Liver (tissue), 9 donors: ENCODE results near the gene USP48. TPM values are rescaled to one million over a fixed set of nuclear protein-coding genes. Genes with fewer than 3 reads are reported as not detected.

Experiments
- DNase-seq: peaks from one replicate; pipeline ENCODE4 v3.0.0-alpha.2; 2017; ENCODE audit warnings: low spot score
- H3K27ac ChIP-seq, 2 donors: one replicate each; pipeline ENCODE4 v1.7.0; 2013; ENCODE audit warnings: inconsistent platforms in 2 of 2, low read length in 2 of 2, control low read depth in 1 of 2, low read depth in 1 of 2, mild to moderate bottlenecking in 1 of 2
- H3K27me3 ChIP-seq, 4 donors: one replicate each; pipeline versions ENCODE4 v1.6.1 to v1.7.0; 2013; ENCODE audit warnings: low read length in 3 of 4, inconsistent platforms in 1 of 4, mild to moderate bottlenecking in 1 of 4, moderate library complexity in 1 of 4; ENCODE audit not compliant: control insufficient read depth in 4 of 4, insufficient read depth in 4 of 4
- H3K36me3 ChIP-seq, 4 donors: one replicate each; pipeline versions ENCODE4 v1.6.1 to v1.7.0; 2013; ENCODE audit warnings: low read length in 3 of 4, mild to moderate bottlenecking in 3 of 4, low read depth in 1 of 4, moderate library complexity in 1 of 4; ENCODE audit not compliant: control insufficient read depth in 4 of 4, insufficient read depth in 3 of 4
- H3K4me1 ChIP-seq, 4 donors: one replicate each; pipeline versions ENCODE4 v1.6.1 to v1.7.0; 2013; ENCODE audit warnings: low read length in 3 of 4, mild to moderate bottlenecking in 3 of 4, moderate library complexity in 1 of 4; ENCODE audit not compliant: control insufficient read depth in 4 of 4, insufficient read depth in 4 of 4
- H3K4me3 ChIP-seq, 3 donors: one replicate each; pipeline versions ENCODE4 v1.6.1 to v1.7.0; 2013; ENCODE audit warnings: low read length in 3 of 3, control low read depth in 1 of 3, low read depth in 1 of 3, mild to moderate bottlenecking in 1 of 3
- H3K9ac ChIP-seq, 2 donors: one replicate each; pipeline ENCODE4 v1.7.0; 2013; ENCODE audit warnings: low read length in 2 of 2, mild to moderate bottlenecking in 2 of 2, moderate library complexity in 2 of 2, control low read depth in 1 of 2, low read depth in 1 of 2
- H3K9me3 ChIP-seq, 4 donors: one replicate each; pipeline versions ENCODE4 v1.6.1 to v1.7.0; 2013; ENCODE audit warnings: low read length in 3 of 4; ENCODE audit not compliant: control insufficient read depth in 4 of 4
- ATF3 ChIP-seq: IDR thresholded peaks from 2 replicates; pipeline ENCODE4 v1.6.1; 2016; ENCODE audit warnings: antibody characterized with exemption
- CTCF ChIP-seq: fragments of 150-350 bp; IDR thresholded peaks from 2 replicates; pipeline ENCODE4 v1.5.1; 2017; ENCODE audit warnings: improper control_type of control experiment, low read depth, low read length; ENCODE audit not compliant: missing input control
- EGR1 ChIP-seq, 2 donors: IDR thresholded peaks; 2 replicates each; pipeline ENCODE4 v1.6.1; 2016 to 2018; ENCODE audit warnings: antibody characterized with exemption in 2 of 2, low read depth in 2 of 2
- FOXA1 ChIP-seq: IDR thresholded peaks from 2 replicates; pipeline ENCODE4 v1.6.1; 2016; ENCODE audit warnings: antibody characterized with exemption
- FOXA2 ChIP-seq: IDR thresholded peaks from 2 replicates; pipeline ENCODE4 v1.6.1; 2016; ENCODE audit warnings: antibody characterized with exemption
- GABPA ChIP-seq, 2 donors: IDR thresholded peaks in 1 of 2; conservative IDR thresholded peaks in 1 of 2; 2 replicates each; pipeline ENCODE4 v1.6.1; 2016; ENCODE audit warnings: antibody characterized with exemption in 2 of 2, mild to moderate bottlenecking in 1 of 2, moderate library complexity in 1 of 2
- HNF4A ChIP-seq, 2 donors: conservative IDR thresholded peaks; 2 replicates each; pipeline ENCODE4 v1.6.1; 2016; ENCODE audit warnings: antibody characterized with exemption in 2 of 2, mild to moderate bottlenecking in 2 of 2
- HNF4G ChIP-seq: IDR thresholded peaks from 2 replicates; pipeline ENCODE4 v1.6.1; 2016; ENCODE audit warnings: antibody characterized with exemption
- JUND ChIP-seq, 2 donors: IDR thresholded peaks; 2 replicates each; pipeline ENCODE4 v1.6.1; 2016; ENCODE audit warnings: antibody characterized with exemption in 2 of 2
- MAX ChIP-seq: IDR thresholded peaks from 2 replicates; pipeline ENCODE4 v1.6.1; 2016; ENCODE audit warnings: antibody characterized with exemption
- NR2F2 ChIP-seq: IDR thresholded peaks from 2 replicates; pipeline ENCODE4 v1.6.1; 2016; ENCODE audit warnings: antibody characterized with exemption
- RAD21 ChIP-seq, 2 donors: IDR thresholded peaks; 2 replicates each; pipeline ENCODE4 v1.6.1; 2016; ENCODE audit warnings: antibody characterized with exemption in 2 of 2, mild to moderate bottlenecking in 2 of 2
- REST ChIP-seq: IDR thresholded peaks from 2 replicates; pipeline ENCODE4 v1.6.1; 2016; ENCODE audit warnings: antibody characterized with exemption, mild to moderate bottlenecking
- RXRA ChIP-seq, 2 donors: IDR thresholded peaks; 2 replicates each; pipeline ENCODE4 v1.6.1; 2017 to 2018; ENCODE audit warnings: antibody characterized with exemption in 2 of 2, mild to moderate bottlenecking in 1 of 2
- SP1 ChIP-seq: IDR thresholded peaks from 2 replicates; pipeline ENCODE4 v1.6.1; 2018; ENCODE audit warnings: antibody characterized with exemption, mild to moderate bottlenecking
- TAF1 ChIP-seq: conservative IDR thresholded peaks from 2 replicates; pipeline ENCODE4 v1.6.1; 2016; ENCODE audit warnings: antibody characterized with exemption, mild to moderate bottlenecking
- YY1 ChIP-seq: IDR thresholded peaks from 2 replicates; pipeline ENCODE4 v1.6.1; 2016; ENCODE audit warnings: antibody characterized with exemption, mild to moderate bottlenecking
- ZBTB33 ChIP-seq: IDR thresholded peaks from 2 replicates; pipeline ENCODE4 v1.6.1; 2016; ENCODE audit warnings: antibody characterized with exemption
- WGBS: extraction: QIAGEN DNeasy Blood & Tissue Kit; methylation state at CpG from one replicate; pipeline ENCODE4 v1.1.7; 2013; 5-methylcytosine and 5-hydroxymethylcytosine counted together
- polyA plus RNA-seq, 2 donors: library from polyadenylated mRNA; stranded (reverse) in 1 of 2; unstranded in 1 of 2; fragments of 200-250 nt in 1 of 2; fragments of >200 nt in 1 of 2; fragmentation: Nextera tagmentation in 1 of 2; extraction: Ambion mirVana in 1 of 2; gene quantifications; one replicate each; pipeline versions ENCODE4 v1.2.1 to v1.2.3, GENCODE V29; 2013 to 2015
- total RNA-seq, 2 donors: library from RNA; depleted of rRNA; stranded (reverse); fragments of >200 nt; gene quantifications; one replicate each; pipeline ENCODE4 v1.2.3, GENCODE V29; 2014
- donor health status: healthy.
- donor health status: healthy.
- donor health status: healthy.
- donor health status: healthy.
- donor health status: healthy.

The USP48 gene
- total and polyA plus RNA-seq, 4 donors, result 7.8 to 34.9 (median 23.1) TPM

GRCh38 chr1:21670956-21671902, 111.7 kb downstream of the USP48 start:
- H3K27ac ChIP-seq, result no peak overlapping the region
- H3K27me3 ChIP-seq, result no peaks in the 10 kb centered on the region
- WGBS, result 84% methylated on average over 11 of the region's 11 CpGs
- no peaks in the 10 kb centered on the region for H3K9me3 ChIP-seq
- no peak for DNase-seq
- TF ChIP-seq FOXA2 (no peak), MAX (no peak), JUND (IDR thresholded peaks at IDR 0.05) (no peak), ATF3 (no peak), SP1 (no peak), GABPA (IDR thresholded peaks at IDR 0.05 in 1 of 2, conservative IDR thresholded peaks at IDR 0.05 in 1 of 2) (no peak), RAD21 (IDR thresholded peaks at IDR 0.05) (no peak), HNF4G (no peak), TAF1 (no peak), HNF4A (conservative IDR thresholded peaks at IDR 0.05) (no peak), EGR1 (IDR thresholded peaks at IDR 0.05; ENCODE audit: low read depth in 2 of 2) (no peak), YY1 (no peak)
- H3K36me3 ChIP-seq, result no peaks in the 10 kb centered on the region
- H3K9ac ChIP-seq, result no peak overlapping the region
- H3K4me3 ChIP-seq, result no peak overlapping the region
- peaks cover 20 to 47% (median 33%) of the 10 kb centered on the region in 4 donors for H3K4me1 ChIP-seq

- Histone ChIP-seq H3K27me3 (no peaks in the 10 kb centered on the region), H3K36me3 (no peaks in the 10 kb centered on the region), H3K9ac (no peak overlapping the region), H3K9me3 (no peaks in the 10 kb centered on the region), H3K4me3 (no peak overlapping the region), H3K4me1 (peaks cover 20 to 47% (median 33%) of the 10 kb centered on the region in 4 donors), H3K27ac (peak overlapping the region; percentile 39 to 74)
- TF ChIP-seq ZBTB33 (no peak), REST (no peak), MAX (no peak), JUND (IDR thresholded peaks at IDR 0.05) (no peak), SP1 (no peak), TAF1 (no peak), NR2F2 (no peak), RXRA (IDR thresholded peaks at IDR 0.05) (no peak), HNF4A (conservative IDR thresholded peaks at IDR 0.05) (no peak), FOXA1 (no peak), CTCF (no peak), EGR1 (IDR thresholded peaks at IDR 0.05; ENCODE audit: low read depth in 2 of 2) (no peak)
- 63% methylated on average over 16 of the region's 16 CpGs for WGBS
- no peak for DNase-seq
These were observed 112.7 kb downstream of the USP48 start for GRCh38 chr1:21670059-21670881.
